ENCODE measurements around the gene FER.

DNA sequence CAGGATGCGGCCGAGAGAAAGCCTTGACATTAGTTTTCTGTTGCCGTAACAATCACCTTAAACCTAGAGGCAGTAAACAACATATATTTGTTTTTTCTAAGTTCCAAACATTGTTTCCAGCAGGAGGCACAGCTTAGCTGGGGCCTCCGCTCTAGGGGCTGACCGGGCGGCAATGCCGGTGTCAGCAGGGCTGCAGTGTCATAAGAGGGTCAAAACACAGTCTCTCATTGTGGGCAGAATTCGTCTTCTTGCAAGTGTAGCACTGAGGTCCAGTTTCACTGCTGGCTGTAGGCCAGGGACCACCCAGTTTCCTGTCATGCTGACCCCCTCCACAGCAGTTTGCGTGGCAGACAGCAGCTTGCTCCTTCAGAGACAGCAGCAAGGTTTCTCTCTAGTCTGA, 475.8 kb downstream of the FER start:
- TF ChIP-seq POLR2A (IDR thresholded peaks at IDR 0.05) = no peak
- TF ChIP-seq, protein P1, sequence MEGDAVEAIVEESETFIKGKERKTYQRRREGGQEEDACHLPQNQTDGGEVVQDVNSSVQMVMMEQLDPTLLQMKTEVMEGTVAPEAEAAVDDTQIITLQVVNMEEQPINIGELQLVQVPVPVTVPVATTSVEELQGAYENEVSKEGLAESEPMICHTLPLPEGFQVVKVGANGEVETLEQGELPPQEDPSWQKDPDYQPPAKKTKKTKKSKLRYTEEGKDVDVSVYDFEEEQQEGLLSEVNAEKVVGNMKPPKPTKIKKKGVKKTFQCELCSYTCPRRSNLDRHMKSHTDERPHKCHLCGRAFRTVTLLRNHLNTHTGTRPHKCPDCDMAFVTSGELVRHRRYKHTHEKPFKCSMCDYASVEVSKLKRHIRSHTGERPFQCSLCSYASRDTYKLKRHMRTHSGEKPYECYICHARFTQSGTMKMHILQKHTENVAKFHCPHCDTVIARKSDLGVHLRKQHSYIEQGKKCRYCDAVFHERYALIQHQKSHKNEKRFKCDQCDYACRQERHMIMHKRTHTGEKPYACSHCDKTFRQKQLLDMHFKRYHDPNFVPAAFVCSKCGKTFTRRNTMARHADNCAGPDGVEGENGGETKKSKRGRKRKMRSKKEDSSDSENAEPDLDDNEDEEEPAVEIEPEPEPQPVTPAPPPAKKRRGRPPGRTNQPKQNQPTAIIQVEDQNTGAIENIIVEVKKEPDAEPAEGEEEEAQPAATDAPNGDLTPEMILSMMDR (IDR thresholded peaks at IDR 0.05) = no peak
